HG03558 (cell line): ENCODE measurements around the gene SLC40A1.

Experiments used
- ATAC-seq: cut with Tn5 transposase; IDR thresholded peaks from one replicate; pipeline ENCODE4 v1.9.1; 2021; ENCODE audit warnings: moderate number of reproducible peaks; ENCODE audit not compliant: unreplicated experiment; ENCODE audit errors: extremely low read depth

The SLC40A1 gene

GRCh38 chr2:189601043-189601442 lies 20.5 kb upstream of the SLC40A1 start:
- no peak for ATAC-seq

- ATAC-seq = no peak
These were observed 18.7 kb upstream of the SLC40A1 start for GRCh38 chr2:189599245-189599644.

GRCh38 chr2:189595417-189595816 lies 14.8 kb upstream of the SLC40A1 start:
- ATAC-seq = no peak

GRCh38 chr2:189594305-189594704 lies 13.7 kb upstream of the SLC40A1 start:
- ATAC-seq = no peak

GRCh38 chr2:189593115-189593514 lies 12.5 kb upstream of the SLC40A1 start:
- ATAC-seq = no peak

- no peak for ATAC-seq
These were observed 11.9 kb upstream of the SLC40A1 start for GRCh38 chr2:189592353-189592984.

- ATAC-seq = no peak
These were observed 7.2 kb upstream of the SLC40A1 start for GRCh38 chr2:189587780-189588179.

- no peak for ATAC-seq
These were observed 4.7 kb upstream of the SLC40A1 start for GRCh38 chr2:189585226-189585756.

- no peak for ATAC-seq
These were observed 4.1 kb upstream of the SLC40A1 start for GRCh38 chr2:189584686-189585085.

GRCh38 chr2:189583227-189584198 lies 2.9 kb upstream of the SLC40A1 start:
- no peak for ATAC-seq

GRCh38 chr2:189582809-189583192 lies 2.2 kb upstream of the SLC40A1 start:
- no peak for ATAC-seq

GRCh38 chr2:189582140-189582808 lies 1.7 kb upstream of the SLC40A1 start:
- no peak for ATAC-seq

GRCh38 chr2:189581354-189582139 lies 961 bp upstream of the SLC40A1 start:
- no peak for ATAC-seq

- no peak for ATAC-seq
These were observed 340 bp downstream of the SLC40A1 start for GRCh38 chr2:189580241-189580651.

GRCh38 chr2:189579585-189580186 lies 900 bp downstream of the SLC40A1 start:
- no peak for ATAC-seq

- no peak for ATAC-seq
These were observed 2.2 kb downstream of the SLC40A1 start for GRCh38 chr2:189578272-189578950.

GRCh38 chr2:189577121-189577520 lies 3.5 kb downstream of the SLC40A1 start:
- ATAC-seq = no peak

- ATAC-seq = no peak
These were observed 4.2 kb downstream of the SLC40A1 start for GRCh38 chr2:189576396-189576795.
